ENCODE results near the gene ZNF440. TPM values are rescaled to one million over a fixed set of nuclear protein-coding genes. Genes with fewer than 3 reads are reported as not detected.

ZNF440 gene
- total RNA-seq, 1 experiment from 2014 or later = 11.4 TPM

DNA sequence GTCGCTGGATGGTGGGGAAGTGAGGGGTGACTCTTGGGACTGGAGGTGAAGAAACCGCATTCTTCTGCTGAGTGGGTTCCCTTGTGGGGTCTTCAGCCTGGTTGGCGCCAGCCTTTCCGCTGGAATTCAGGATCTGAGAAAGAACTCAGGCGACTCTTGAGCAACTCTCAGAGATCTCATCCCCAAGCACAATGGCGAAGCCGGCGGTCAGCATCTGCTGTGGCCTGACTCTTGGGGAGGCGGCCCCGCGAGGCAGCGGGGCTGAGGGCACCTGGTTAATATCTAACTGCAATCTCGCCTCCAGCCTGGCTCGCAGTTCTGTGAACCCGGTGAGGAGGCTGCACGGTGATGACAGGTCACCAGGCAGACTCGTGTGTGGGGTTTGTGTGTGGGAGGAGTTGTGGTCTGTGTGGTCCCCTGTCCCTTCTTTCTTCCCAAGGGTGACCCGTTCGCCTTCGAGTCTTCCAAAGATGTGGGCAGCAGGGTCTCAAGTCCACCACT lies 46.4 kb upstream of the ZNF440 start:
- H3K4me2 ChIP-seq (ENCODE audit: low read length) = peak overlapping the region; percentile 68
- no peak for ATAC-seq
- no peak overlapping the region for H2AFZ ChIP-seq (ENCODE audit: low read depth, low read length, poor library complexity, severe bottlenecking)
- H3K4me3 ChIP-seq (replicated peaks in 1 of 2; ENCODE audit: low read depth in 1 of 2, low read length in 2 of 2) = peak overlapping the region; percentile 56 to 62
- TF ChIP-seq EZH2phosphoT487 (IDR thresholded peaks at IDR 0.05; ENCODE audit: borderline replicate concordance) (no peak), EZH2 (IDR thresholded peaks at IDR 0.05) (no peak), ELF1 (IDR thresholded peaks at IDR 0.05; ENCODE audit: borderline replicate concordance, low read depth) (no peak), POLR2AphosphoS5 (IDR thresholded peaks at IDR 0.05; ENCODE audit: low read depth, low read length) (no peak), SRF (IDR thresholded peaks at IDR 0.05; ENCODE audit: low read depth) (no peak), FOSL1 (IDR thresholded peaks at IDR 0.05; ENCODE audit: low read depth) (no peak)
- no peak overlapping the region for H3K27ac ChIP-seq (ENCODE audit: low read depth, low read length)
- no peaks in the 10 kb centered on the region for H3K27me3 ChIP-seq (ENCODE audit: insufficient read depth, low read length)
- H3K4me1 ChIP-seq (ENCODE audit: control insufficient read depth in 1 of 2, insufficient read depth in 2 of 2, low read length in 2 of 2) = peaks cover 0 to 10% of the 10 kb centered on the region in 2 experiments; a peak in 1 of 4 replicates
- BruUV-seq (replicated peaks) = no TSS peak
- H3K36me3 ChIP-seq (ENCODE audit: control insufficient read depth in 1 of 2, insufficient read depth in 2 of 2, low read length in 2 of 2) = no peaks in the 10 kb centered on the region; a peak in 1 of 4 replicates
- H3K9me3 ChIP-seq (ENCODE audit: control insufficient read depth in 1 of 2, insufficient read depth in 1 of 2, low read depth in 1 of 2, low read length in 2 of 2) = no peaks in the 10 kb centered on the region; a peak in 2 of 4 replicates
- POLR2A ChIA-PET = no interaction called here
- no peaks in the 10 kb centered on the region for H3K79me2 ChIP-seq (ENCODE audit: insufficient read depth, low read length)
- no peak for DNase-seq (ENCODE audit: low read depth, low spot score)
- intact Hi-C loops (cut with micrococcal nuclease) = no loop called here
- CTCF ChIA-PET = no interaction called here
- peak overlapping the region; percentile 60 for H3K9ac ChIP-seq (ENCODE audit: low read length)
- RAD21 ChIA-PET (ENCODE audit: low non-redundant PET in 1 of 2, low total read pairs in 2 of 2, uncharacterized antibody in 2 of 2, unreplicated experiment in 2 of 2) = no interaction called here
- no peaks in the 10 kb centered on the region for H3K9me2 ChIP-seq (ENCODE audit: insufficient read depth)
- H4K20me1 ChIP-seq (ENCODE audit: insufficient read depth) = no peaks in the 10 kb centered on the region

GRCh38 chr19:11769995-11770394 lies 44.1 kb upstream of the ZNF440 start:
- ChIA-PET CTCF (no interaction called here), POLR2A (no interaction called here), RAD21 (ENCODE audit: low non-redundant PET in 1 of 2, low total read pairs in 2 of 2, uncharacterized antibody in 2 of 2, unreplicated experiment in 2 of 2) (no interaction called here)
- Histone ChIP-seq H3K27ac (ENCODE audit: low read depth, low read length) (no peak overlapping the region), H3K9ac (ENCODE audit: low read length) (no peak overlapping the region), H3K4me2 (ENCODE audit: low read length) (no peak overlapping the region), H3K9me2 (ENCODE audit: insufficient read depth) (no peaks in the 10 kb centered on the region), H4K20me1 (ENCODE audit: insufficient read depth) (no peaks in the 10 kb centered on the region), H3K4me3 (replicated peaks in 1 of 2; ENCODE audit: low read depth in 1 of 2, low read length in 2 of 2) (no peak overlapping the region), H3K9me3 (ENCODE audit: control insufficient read depth in 1 of 2, insufficient read depth in 1 of 2, low read depth in 1 of 2, low read length in 2 of 2) (no peaks in the 10 kb centered on the region; a peak in 2 of 4 replicates), H3K4me1 (ENCODE audit: control insufficient read depth in 1 of 2, insufficient read depth in 2 of 2, low read length in 2 of 2) (peaks cover 0 to 10% of the 10 kb centered on the region in 2 experiments; a peak in 1 of 4 replicates), H2AFZ (ENCODE audit: low read depth, low read length, poor library complexity, severe bottlenecking) (no peak overlapping the region), H3K36me3 (ENCODE audit: control insufficient read depth in 1 of 2, insufficient read depth in 2 of 2, low read length in 2 of 2) (no peaks in the 10 kb centered on the region; a peak in 1 of 4 replicates), H3K79me2 (ENCODE audit: insufficient read depth, low read length) (no peaks in the 10 kb centered on the region), H3K27me3 (ENCODE audit: insufficient read depth, low read length) (no peaks in the 10 kb centered on the region)
- no peak for ATAC-seq
- DNase-seq (ENCODE audit: low read depth, low spot score) = no peak
- intact Hi-C loops (cut with micrococcal nuclease) = no loop called here
- BruUV-seq (replicated peaks) = no TSS peak
- TF ChIP-seq, protein P1, sequence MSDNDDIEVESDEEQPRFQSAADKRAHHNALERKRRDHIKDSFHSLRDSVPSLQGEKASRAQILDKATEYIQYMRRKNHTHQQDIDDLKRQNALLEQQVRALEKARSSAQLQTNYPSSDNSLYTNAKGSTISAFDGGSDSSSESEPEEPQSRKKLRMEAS (IDR thresholded peaks at IDR 0.05) = no peak
- no peak for TF ChIP-seq FOSL1 (IDR thresholded peaks at IDR 0.05; ENCODE audit: low read depth)
- no peak for TF ChIP-seq YY1 (IDR thresholded peaks at IDR 0.05; ENCODE audit: extremely low read depth, insufficient replicate concordance, low read depth, low read length)
- TF ChIP-seq, protein P2, sequence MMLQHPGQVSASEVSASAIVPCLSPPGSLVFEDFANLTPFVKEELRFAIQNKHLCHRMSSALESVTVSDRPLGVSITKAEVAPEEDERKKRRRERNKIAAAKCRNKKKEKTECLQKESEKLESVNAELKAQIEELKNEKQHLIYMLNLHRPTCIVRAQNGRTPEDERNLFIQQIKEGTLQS (IDR thresholded peaks at IDR 0.05) = no peak
- TF ChIP-seq ZNF274 (IDR thresholded peaks at IDR 0.05; ENCODE audit: low read depth, low read length) = no peak
- TF ChIP-seq, protein P3, sequence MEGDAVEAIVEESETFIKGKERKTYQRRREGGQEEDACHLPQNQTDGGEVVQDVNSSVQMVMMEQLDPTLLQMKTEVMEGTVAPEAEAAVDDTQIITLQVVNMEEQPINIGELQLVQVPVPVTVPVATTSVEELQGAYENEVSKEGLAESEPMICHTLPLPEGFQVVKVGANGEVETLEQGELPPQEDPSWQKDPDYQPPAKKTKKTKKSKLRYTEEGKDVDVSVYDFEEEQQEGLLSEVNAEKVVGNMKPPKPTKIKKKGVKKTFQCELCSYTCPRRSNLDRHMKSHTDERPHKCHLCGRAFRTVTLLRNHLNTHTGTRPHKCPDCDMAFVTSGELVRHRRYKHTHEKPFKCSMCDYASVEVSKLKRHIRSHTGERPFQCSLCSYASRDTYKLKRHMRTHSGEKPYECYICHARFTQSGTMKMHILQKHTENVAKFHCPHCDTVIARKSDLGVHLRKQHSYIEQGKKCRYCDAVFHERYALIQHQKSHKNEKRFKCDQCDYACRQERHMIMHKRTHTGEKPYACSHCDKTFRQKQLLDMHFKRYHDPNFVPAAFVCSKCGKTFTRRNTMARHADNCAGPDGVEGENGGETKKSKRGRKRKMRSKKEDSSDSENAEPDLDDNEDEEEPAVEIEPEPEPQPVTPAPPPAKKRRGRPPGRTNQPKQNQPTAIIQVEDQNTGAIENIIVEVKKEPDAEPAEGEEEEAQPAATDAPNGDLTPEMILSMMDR (IDR thresholded peaks at IDR 0.05 in 2 of 3, conservative IDR thresholded peaks at IDR 0.05 in 1 of 3; ENCODE audit: borderline replicate concordance in 1 of 3, insufficient read depth in 1 of 3, low read depth in 2 of 3, low read length in 2 of 3) = no peak
- TF ChIP-seq, protein P4, sequence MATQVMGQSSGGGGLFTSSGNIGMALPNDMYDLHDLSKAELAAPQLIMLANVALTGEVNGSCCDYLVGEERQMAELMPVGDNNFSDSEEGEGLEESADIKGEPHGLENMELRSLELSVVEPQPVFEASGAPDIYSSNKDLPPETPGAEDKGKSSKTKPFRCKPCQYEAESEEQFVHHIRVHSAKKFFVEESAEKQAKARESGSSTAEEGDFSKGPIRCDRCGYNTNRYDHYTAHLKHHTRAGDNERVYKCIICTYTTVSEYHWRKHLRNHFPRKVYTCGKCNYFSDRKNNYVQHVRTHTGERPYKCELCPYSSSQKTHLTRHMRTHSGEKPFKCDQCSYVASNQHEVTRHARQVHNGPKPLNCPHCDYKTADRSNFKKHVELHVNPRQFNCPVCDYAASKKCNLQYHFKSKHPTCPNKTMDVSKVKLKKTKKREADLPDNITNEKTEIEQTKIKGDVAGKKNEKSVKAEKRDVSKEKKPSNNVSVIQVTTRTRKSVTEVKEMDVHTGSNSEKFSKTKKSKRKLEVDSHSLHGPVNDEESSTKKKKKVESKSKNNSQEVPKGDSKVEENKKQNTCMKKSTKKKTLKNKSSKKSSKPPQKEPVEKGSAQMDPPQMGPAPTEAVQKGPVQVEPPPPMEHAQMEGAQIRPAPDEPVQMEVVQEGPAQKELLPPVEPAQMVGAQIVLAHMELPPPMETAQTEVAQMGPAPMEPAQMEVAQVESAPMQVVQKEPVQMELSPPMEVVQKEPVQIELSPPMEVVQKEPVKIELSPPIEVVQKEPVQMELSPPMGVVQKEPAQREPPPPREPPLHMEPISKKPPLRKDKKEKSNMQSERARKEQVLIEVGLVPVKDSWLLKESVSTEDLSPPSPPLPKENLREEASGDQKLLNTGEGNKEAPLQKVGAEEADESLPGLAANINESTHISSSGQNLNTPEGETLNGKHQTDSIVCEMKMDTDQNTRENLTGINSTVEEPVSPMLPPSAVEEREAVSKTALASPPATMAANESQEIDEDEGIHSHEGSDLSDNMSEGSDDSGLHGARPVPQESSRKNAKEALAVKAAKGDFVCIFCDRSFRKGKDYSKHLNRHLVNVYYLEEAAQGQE (IDR thresholded peaks at IDR 0.05; ENCODE audit: low read depth) = no peak
